Tibial nerve (tissue), 4 donors: ENCODE measurements around the gene WNT4. TPM values are rescaled to one million over a fixed set of nuclear protein-coding genes. Genes with fewer than 3 reads are reported as not detected.

Experiments used
- DNase-seq, 2 donors: peaks; one replicate each; pipeline ENCODE4 v3.0.0-alpha.2; 2019; ENCODE audit warnings: low spot score in 2 of 2
- H3K27ac ChIP-seq, 4 donors: fragments of 200-600 bp; sonication (generic) in 3 of 4; one replicate each; pipeline ENCODE4 v1.5.1; 2017 to 2019; ENCODE audit warnings: mild to moderate bottlenecking in 1 of 4
- H3K27me3 ChIP-seq, 2 donors: fragments of 200-600 bp; sonication (generic) in 1 of 2; one replicate each; pipeline versions ENCODE4 v1.5.1 to v1.6.0; 2017 to 2019
- H3K36me3 ChIP-seq, 3 donors: fragments of 200-600 bp; sonication (generic); one replicate each; pipeline ENCODE4 v1.5.1; 2018 to 2019
- H3K4me1 ChIP-seq, 4 donors: fragments of 200-600 bp; sonication (generic) in 3 of 4; one replicate each; pipeline ENCODE4 v1.5.1; 2017 to 2019
- H3K4me3 ChIP-seq, 4 donors: fragments of 200-600 bp; sonication (generic) in 3 of 4; one replicate each; pipeline ENCODE4 v1.5.1; 2017 to 2019; ENCODE audit warnings: mild to moderate bottlenecking in 1 of 4, moderate library complexity in 1 of 4
- H3K9me3 ChIP-seq, 4 donors: fragments of 200-600 bp; sonication (generic) in 3 of 4; one replicate each; pipeline ENCODE4 v1.5.1; 2017 to 2019
- EP300 ChIP-seq, 2 donors: sonication (generic); formaldehyde crosslinking; IDR thresholded peaks; one replicate each; pipeline ENCODE4 v1.6.1; 2017; ENCODE audit warnings: antibody characterized with exemption in 2 of 2, mild to moderate bottlenecking in 1 of 2
- POLR2A ChIP-seq, 2 donors: fragments of 450-650 bp; IDR thresholded peaks; one replicate each; pipeline ENCODE4 v1.6.1; 2017; ENCODE audit warnings: antibody characterized with exemption in 2 of 2, mild to moderate bottlenecking in 2 of 2, moderate library complexity in 2 of 2
- WGBS, 2 donors: methylation state at CpG; one replicate each; pipeline ENCODE4 v1.1.5; 2018; 5-methylcytosine and 5-hydroxymethylcytosine counted together
- total RNA-seq, 4 donors: library from RNA; depleted of rRNA; stranded (reverse); fragments of >200 nt; gene quantifications; one replicate each; pipeline ENCODE4 v1.1.0, GENCODE V29; 2016
- TF ChIP-seq, protein P1 (sequence below), 5 experiments: fragments of 200-600 bp in 3 of 5; fragments of 450-650 bp in 2 of 5; sonication (generic) in 3 of 5; IDR thresholded peaks; one replicate each; pipeline ENCODE4 v1.5.1; 2016 to 2019; ENCODE audit warnings: antibody characterized with exemption in 5 of 5, mild to moderate bottlenecking in 3 of 5, moderate library complexity in 2 of 5

The WNT4 gene
- total RNA-seq, 4 donors from 2014 or later: under 0.01 to 0.63 (median 0.20) TPM; not detected in 1

DNA sequence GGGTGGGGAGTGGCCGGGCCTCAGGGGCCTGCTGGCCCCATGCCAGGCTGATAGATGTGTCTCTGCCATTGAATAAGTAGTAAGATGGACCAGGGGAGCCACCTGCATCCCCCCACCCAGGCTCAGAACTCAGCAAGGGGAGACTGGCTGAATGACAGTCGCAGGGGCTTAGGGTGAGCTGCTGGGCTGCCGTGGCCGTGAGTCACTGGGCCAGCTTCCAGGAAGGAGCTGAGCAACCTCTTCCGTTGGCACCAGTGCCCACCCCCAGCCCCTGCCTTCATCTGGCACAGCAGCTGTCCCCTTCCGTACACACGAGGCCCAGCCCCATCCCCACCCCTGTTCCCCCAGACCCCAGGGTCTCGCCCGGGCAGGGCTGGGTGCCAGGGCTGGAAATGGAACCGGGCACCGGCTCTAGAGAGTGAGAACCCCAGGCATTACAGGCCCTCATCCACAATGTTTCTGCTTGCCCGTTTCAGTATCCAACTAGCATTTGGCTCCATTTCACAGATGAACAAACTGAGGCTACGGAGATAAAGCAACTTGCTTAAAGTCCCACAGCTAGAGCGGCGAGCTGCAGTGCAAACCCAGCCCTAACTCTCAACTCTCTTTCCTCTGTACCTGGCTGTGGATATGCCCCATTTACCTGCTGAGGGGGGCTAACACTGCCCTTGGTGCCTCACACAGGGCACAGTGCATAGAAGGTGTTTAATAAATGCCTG, 10.2 kb downstream of the WNT4 start:
- DNase-seq: no peak
- 57 to 61% methylated on average over 15 of the region's 15 CpGs for WGBS, 2 donors

GRCh38 chr1:22131875-22132486, 10.9 kb downstream of the WNT4 start:
- Histone ChIP-seq H3K9me3 (no peaks in the 10 kb centered on the region), H3K4me3 (no peak overlapping the region), H3K27me3 (peaks cover 0 to 46% of the 10 kb centered on the region in 2 donors), H3K36me3 (no peaks in the 10 kb centered on the region), H3K4me1 (peaks cover 0 to 5% (median 0%) of the 10 kb centered on the region in 4 donors), H3K27ac (no peak overlapping the region)
- no peak for DNase-seq
- 23 to 38% methylated on average over 4 to 7 of the region's 10 CpGs for WGBS, 2 donors
- TF ChIP-seq EP300 (IDR thresholded peaks at IDR 0.05): no peak
- TF ChIP-seq, protein P1, sequence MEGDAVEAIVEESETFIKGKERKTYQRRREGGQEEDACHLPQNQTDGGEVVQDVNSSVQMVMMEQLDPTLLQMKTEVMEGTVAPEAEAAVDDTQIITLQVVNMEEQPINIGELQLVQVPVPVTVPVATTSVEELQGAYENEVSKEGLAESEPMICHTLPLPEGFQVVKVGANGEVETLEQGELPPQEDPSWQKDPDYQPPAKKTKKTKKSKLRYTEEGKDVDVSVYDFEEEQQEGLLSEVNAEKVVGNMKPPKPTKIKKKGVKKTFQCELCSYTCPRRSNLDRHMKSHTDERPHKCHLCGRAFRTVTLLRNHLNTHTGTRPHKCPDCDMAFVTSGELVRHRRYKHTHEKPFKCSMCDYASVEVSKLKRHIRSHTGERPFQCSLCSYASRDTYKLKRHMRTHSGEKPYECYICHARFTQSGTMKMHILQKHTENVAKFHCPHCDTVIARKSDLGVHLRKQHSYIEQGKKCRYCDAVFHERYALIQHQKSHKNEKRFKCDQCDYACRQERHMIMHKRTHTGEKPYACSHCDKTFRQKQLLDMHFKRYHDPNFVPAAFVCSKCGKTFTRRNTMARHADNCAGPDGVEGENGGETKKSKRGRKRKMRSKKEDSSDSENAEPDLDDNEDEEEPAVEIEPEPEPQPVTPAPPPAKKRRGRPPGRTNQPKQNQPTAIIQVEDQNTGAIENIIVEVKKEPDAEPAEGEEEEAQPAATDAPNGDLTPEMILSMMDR (IDR thresholded peaks at IDR 0.05): peak; percentile 34 to 67 (median 59)

More for the DNA sequence above, 10.2 kb downstream of the WNT4 start:
- no peak for TF ChIP-seq POLR2A (IDR thresholded peaks at IDR 0.05)
- TF ChIP-seq, protein P1 (IDR thresholded peaks at IDR 0.05): no peak
- no peak for TF ChIP-seq EP300 (IDR thresholded peaks at IDR 0.05)
- Histone ChIP-seq H3K27ac (no peak overlapping the region), H3K4me1 (peaks cover 0 to 8% (median 0%) of the 10 kb centered on the region in 4 donors), H3K27me3 (peaks cover 0 to 53% of the 10 kb centered on the region in 2 donors), H3K4me3 (no peak overlapping the region), H3K36me3 (no peaks in the 10 kb centered on the region), H3K9me3 (no peaks in the 10 kb centered on the region)

DNA sequence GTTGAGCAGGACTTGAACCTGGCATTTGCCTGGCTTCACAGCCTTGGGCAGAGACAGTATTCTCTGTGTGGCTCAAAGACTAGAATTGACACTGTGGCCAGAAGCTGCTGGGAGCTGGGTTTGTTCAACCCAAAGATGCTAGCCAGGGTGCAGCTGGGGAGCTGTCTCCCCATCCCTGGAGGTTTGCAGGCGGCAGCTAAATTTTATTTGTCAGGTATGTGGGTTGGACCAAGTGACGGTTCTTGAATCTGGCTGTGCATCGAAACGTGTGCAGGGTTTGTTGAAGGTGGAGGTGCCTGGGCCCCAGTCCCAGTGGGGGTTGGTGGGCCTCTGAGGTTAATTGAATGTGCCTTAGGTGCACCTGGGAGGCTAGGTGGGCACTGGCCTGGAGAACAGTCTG, 11.8 kb downstream of the WNT4 start:
- DNase-seq: no peak

GRCh38 chr1:22129501-22130117, 13.3 kb downstream of the WNT4 start:
- peaks cover 0 to 27% of the 10 kb centered on the region in 2 donors for H3K27me3 ChIP-seq
- H3K4me3 ChIP-seq: no peak overlapping the region
- no peaks in the 10 kb centered on the region for H3K9me3 ChIP-seq
- no peak for TF ChIP-seq EP300 (IDR thresholded peaks at IDR 0.05)
- TF ChIP-seq POLR2A (IDR thresholded peaks at IDR 0.05): no peak
- TF ChIP-seq, protein P1 (IDR thresholded peaks at IDR 0.05): no peak
- peaks cover 0 to 5% (median 0%) of the 10 kb centered on the region in 4 donors for H3K4me1 ChIP-seq
- no peaks in the 10 kb centered on the region for H3K36me3 ChIP-seq
- 89 to 94% methylated on average over 13 to 29 of the region's 29 CpGs for WGBS, 2 donors
- no peak overlapping the region for H3K27ac ChIP-seq
- no peak for DNase-seq

More for the DNA sequence above, 11.8 kb downstream of the WNT4 start:
- WGBS, 2 donors: 90 to 91% methylated on average over 4 of the region's 4 CpGs
- Histone ChIP-seq H3K36me3 (no peaks in the 10 kb centered on the region), H3K9me3 (no peaks in the 10 kb centered on the region), H3K4me3 (no peak overlapping the region), H3K27ac (no peak overlapping the region), H3K4me1 (peaks cover 0 to 5% (median 0%) of the 10 kb centered on the region in 4 donors), H3K27me3 (peaks cover 0 to 37% of the 10 kb centered on the region in 2 donors)
- TF ChIP-seq, protein P1 (IDR thresholded peaks at IDR 0.05): no peak
- no peak for TF ChIP-seq EP300 (IDR thresholded peaks at IDR 0.05)
- TF ChIP-seq POLR2A (IDR thresholded peaks at IDR 0.05): no peak

DNA sequence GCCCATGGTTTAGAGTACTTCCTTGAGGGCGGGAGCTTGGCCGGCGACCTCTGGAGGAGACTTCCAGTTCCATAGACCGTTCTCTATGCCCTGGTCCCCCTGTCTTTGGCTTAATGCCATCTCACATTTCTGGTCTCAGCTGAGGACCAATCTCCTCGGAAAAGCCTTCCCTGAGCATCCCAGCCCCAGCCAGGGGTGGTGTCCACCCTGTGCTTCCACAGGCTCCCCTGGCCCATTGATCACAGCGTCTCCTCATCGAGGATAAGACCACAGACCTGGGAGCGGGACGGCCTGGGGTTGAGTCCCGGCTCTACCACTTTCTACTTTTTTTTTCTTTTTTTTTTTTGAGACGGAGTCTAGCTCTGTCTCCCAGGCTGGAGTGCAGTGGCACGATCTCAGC, 14.5 kb downstream of the WNT4 start:
- H3K4me1 ChIP-seq: peaks cover 0 to 5% (median 0%) of the 10 kb centered on the region in 4 donors
- no peak overlapping the region for H3K27ac ChIP-seq
- H3K4me3 ChIP-seq: no peak overlapping the region
- TF ChIP-seq POLR2A (IDR thresholded peaks at IDR 0.05) (no peak), EP300 (IDR thresholded peaks at IDR 0.05) (no peak)
- TF ChIP-seq, protein P1 (IDR thresholded peaks at IDR 0.05): no peak
- DNase-seq: no peak
- H3K27me3 ChIP-seq: peaks cover 0 to 18% of the 10 kb centered on the region in 2 donors
- 57 to 71% methylated on average over 12 of the region's 12 CpGs for WGBS, 2 donors
- H3K9me3 ChIP-seq: no peaks in the 10 kb centered on the region
- no peaks in the 10 kb centered on the region for H3K36me3 ChIP-seq
